ENCODE data around the gene TIAL1. TPM values are rescaled to one million over a fixed set of nuclear protein-coding genes. Genes with fewer than 3 reads are reported as not detected.

Gene TIAL1
- total and polyA plus RNA-seq, 10 of the 15 experiments (the other 5 are each of a cell fraction or from before 2014, with no cell fraction given), result 26.0 to 159 (median 62.8) TPM

DNA sequence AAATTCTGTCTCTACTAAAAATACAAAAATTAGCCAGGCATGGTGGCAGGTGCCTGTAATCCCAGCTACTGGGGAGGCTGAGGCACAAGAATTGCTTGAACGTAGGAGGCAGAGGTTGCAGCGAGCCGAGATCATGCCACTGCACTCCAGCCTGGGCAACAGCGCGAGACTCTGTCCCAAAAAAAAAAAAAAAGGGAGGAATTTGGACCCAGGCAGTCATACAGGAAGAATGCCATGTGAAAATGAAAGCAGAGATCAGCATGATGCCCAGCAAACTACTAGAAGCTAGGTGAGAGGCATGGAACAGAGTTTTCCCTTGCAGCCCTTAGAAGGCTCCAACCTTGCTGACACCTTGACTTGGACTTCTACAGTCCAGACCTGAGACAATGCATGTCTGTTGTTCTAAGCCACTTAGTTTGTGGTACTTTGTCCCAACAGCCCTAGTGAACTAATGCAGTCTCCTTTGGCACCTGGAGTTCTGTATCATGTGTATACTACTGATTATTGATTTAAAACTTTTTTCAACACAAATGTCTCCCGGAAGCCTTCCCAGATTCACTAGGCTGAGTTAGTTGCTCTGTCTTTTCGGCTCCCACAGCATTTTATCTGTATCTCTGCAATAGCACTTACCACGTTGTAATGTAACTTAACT lies 44.2 kb upstream of the TIAL1 start:
- Histone ChIP-seq H3K9ac (ENCODE audit: control insufficient read depth, insufficient read depth, low read length) (no peak overlapping the region), H3K27me3 (replicated peaks in 1 of 2; ENCODE audit: control insufficient read depth in 2 of 2, insufficient read depth in 2 of 2, low read length in 1 of 2) (no peaks in the 10 kb centered on the region), H3K36me3 (ENCODE audit: control insufficient read depth in 2 of 2, insufficient read depth in 2 of 2, low read length in 1 of 2) (no peaks in the 10 kb centered on the region), H2AFZ (ENCODE audit: control insufficient read depth, low read depth, low read length) (no peak overlapping the region), H3K79me2 (ENCODE audit: control insufficient read depth, insufficient read depth, low read length) (no peaks in the 10 kb centered on the region), H3K27ac (ENCODE audit: control insufficient read depth, insufficient read depth) (no peak overlapping the region), H3K4me2 (ENCODE audit: control insufficient read depth, insufficient read depth) (no peak overlapping the region), H3K4me3 (no peak overlapping the region), H3K9me3 (replicated peaks; ENCODE audit: control insufficient read depth, insufficient read depth, low read length) (no peaks in the 10 kb centered on the region; the same call in 2 of the 3 replicates), H3K4me1 (ENCODE audit: control insufficient read depth, insufficient read depth, low read length) (no peaks in the 10 kb centered on the region), H4K20me1 (ENCODE audit: control insufficient read depth, insufficient read depth) (no peaks in the 10 kb centered on the region)
- WGBS (ENCODE audit: insufficient coverage, insufficient replicate concordance, low lambda C conversion rate, missing lambda C conversion rate), result 73% methylated on average over 8 of the region's 8 CpGs
- ChIA-PET RAD21 (ENCODE audit: unreplicated experiment) (no interaction called here), CTCF (no interaction called here), POLR2A (no interaction called here), SMC1A (ENCODE audit: uncharacterized antibody, unreplicated experiment) (interaction anchor here (1.4 kb wide), 1 partner anchor 10 kb away, joined by 4 read pairs; the partner anchor contains the start of gene BAG3)
- intact Hi-C loops (cut with micrococcal nuclease; ENCODE audit: unreplicated experiment), result no loop called here
- TF ChIP-seq, protein P1, sequence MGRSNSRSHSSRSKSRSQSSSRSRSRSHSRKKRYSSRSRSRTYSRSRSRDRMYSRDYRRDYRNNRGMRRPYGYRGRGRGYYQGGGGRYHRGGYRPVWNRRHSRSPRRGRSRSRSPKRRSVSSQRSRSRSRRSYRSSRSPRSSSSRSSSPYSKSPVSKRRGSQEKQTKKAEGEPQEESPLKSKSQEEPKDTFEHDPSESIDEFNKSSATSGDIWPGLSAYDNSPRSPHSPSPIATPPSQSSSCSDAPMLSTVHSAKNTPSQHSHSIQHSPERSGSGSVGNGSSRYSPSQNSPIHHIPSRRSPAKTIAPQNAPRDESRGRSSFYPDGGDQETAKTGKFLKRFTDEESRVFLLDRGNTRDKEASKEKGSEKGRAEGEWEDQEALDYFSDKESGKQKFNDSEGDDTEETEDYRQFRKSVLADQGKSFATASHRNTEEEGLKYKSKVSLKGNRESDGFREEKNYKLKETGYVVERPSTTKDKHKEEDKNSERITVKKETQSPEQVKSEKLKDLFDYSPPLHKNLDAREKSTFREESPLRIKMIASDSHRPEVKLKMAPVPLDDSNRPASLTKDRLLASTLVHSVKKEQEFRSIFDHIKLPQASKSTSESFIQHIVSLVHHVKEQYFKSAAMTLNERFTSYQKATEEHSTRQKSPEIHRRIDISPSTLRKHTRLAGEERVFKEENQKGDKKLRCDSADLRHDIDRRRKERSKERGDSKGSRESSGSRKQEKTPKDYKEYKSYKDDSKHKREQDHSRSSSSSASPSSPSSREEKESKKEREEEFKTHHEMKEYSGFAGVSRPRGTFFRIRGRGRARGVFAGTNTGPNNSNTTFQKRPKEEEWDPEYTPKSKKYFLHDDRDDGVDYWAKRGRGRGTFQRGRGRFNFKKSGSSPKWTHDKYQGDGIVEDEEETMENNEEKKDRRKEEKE (IDR thresholded peaks at IDR 0.05), result no peak
- no peak for TF ChIP-seq CHD1 (IDR thresholded peaks at IDR 0.05; ENCODE audit: low read depth, low read length)
- TF ChIP-seq, protein P2, sequence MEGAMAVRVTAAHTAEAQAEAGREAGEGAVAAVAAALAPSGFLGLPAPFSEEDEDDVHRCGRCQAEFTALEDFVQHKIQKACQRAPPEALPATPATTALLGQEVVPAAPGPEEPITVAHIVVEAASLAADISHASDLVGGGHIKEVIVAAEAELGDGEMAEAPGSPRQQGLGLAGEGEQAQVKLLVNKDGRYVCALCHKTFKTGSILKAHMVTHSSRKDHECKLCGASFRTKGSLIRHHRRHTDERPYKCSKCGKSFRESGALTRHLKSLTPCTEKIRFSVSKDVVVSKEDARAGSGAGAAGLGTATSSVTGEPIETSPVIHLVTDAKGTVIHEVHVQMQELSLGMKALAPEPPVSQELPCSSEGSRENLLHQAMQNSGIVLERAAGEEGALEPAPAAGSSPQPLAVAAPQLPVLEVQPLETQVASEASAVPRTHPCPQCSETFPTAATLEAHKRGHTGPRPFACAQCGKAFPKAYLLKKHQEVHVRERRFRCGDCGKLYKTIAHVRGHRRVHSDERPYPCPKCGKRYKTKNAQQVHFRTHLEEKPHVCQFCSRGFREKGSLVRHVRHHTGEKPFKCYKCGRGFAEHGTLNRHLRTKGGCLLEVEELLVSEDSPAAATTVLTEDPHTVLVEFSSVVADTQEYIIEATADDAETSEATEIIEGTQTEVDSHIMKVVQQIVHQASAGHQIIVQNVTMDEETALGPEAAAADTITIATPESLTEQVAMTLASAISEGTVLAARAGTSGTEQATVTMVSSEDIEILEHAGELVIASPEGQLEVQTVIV (IDR thresholded peaks at IDR 0.05; ENCODE audit: borderline replicate concordance, partially characterized antibody), result no peak
- TF ChIP-seq, protein P3, sequence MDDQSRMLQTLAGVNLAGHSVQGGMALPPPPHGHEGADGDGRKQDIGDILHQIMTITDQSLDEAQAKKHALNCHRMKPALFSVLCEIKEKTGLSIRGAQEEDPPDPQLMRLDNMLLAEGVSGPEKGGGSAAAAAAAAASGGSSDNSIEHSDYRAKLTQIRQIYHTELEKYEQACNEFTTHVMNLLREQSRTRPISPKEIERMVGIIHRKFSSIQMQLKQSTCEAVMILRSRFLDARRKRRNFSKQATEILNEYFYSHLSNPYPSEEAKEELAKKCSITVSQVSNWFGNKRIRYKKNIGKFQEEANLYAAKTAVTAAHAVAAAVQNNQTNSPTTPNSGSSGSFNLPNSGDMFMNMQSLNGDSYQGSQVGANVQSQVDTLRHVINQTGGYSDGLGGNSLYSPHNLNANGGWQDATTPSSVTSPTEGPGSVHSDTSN (IDR thresholded peaks at IDR 0.05; ENCODE audit: insufficient replicate concordance, low read depth, low read length), result no peak
- TF ChIP-seq STAT1 (conservative IDR thresholded peaks at IDR 0.05), result no peak
- no peak for TF ChIP-seq SRF (IDR thresholded peaks at IDR 0.05; ENCODE audit: low read depth in 2 of 2, low read length in 2 of 2)
- TF ChIP-seq, protein P4, sequence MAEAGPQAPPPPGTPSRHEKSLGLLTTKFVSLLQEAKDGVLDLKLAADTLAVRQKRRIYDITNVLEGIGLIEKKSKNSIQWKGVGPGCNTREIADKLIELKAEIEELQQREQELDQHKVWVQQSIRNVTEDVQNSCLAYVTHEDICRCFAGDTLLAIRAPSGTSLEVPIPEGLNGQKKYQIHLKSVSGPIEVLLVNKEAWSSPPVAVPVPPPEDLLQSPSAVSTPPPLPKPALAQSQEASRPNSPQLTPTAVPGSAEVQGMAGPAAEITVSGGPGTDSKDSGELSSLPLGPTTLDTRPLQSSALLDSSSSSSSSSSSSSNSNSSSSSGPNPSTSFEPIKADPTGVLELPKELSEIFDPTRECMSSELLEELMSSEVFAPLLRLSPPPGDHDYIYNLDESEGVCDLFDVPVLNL (IDR thresholded peaks at IDR 0.05; ENCODE audit: low read depth, low read length), result no peak
- BruUV-seq (replicated peaks), result no TSS peak
- in situ Hi-C loops (cut with MboI), result no loop called here
- FAIRE-seq (no peak), ATAC-seq (peak; percentile 30; the same call in 2 of the 3 replicates), DNase-seq (ENCODE audit: low read depth, low spot score) (no peak)
